GM03348 (cell line): ENCODE results near the gene EPDR1.

ENCODE experiments used
- DNase-seq: peaks from one replicate; pipeline ENCODE4 v3.0.0; 2012; ENCODE audit warnings: low spot score

EPDR1 gene

GRCh38 chr7:37981664-37982063, 61.2 kb downstream of the EPDR1 start:
- no peak for DNase-seq

GRCh38 chr7:37982423-37982822, 62.0 kb downstream of the EPDR1 start:
- DNase-seq, result no peak

DNA sequence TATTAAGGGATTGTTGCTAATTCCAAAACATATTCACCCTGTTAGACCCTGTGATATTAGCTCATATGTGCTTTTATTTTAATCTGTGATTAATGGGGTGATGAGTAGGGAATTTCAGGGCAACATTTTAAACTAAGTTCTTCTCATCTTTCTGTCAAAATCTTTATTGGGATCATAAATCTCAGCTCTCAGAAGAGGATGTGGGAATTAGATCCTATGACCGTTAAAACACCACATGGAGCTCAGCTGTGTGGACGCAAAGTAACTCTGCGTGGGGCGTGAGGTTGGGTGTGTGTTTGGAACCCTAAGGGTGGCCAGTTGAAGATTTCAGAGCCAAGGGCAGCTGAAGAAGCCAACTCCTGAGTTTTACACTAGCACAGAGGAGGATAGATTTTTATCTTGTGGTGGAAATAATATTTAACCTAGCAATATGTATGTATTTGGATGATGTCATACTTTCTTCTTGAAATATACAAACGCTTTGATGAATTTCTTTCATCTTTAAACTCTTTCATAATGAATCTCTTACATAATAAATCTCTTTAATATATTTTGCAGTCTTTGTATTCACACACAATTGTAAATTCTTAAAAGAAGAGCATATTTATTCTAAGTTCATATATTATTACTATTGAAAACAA, 64.4 kb downstream of the EPDR1 start:
- DNase-seq, result no peak

GRCh38 chr7:37986908-37987330, 66.5 kb downstream of the EPDR1 start:
- no peak for DNase-seq

DNA sequence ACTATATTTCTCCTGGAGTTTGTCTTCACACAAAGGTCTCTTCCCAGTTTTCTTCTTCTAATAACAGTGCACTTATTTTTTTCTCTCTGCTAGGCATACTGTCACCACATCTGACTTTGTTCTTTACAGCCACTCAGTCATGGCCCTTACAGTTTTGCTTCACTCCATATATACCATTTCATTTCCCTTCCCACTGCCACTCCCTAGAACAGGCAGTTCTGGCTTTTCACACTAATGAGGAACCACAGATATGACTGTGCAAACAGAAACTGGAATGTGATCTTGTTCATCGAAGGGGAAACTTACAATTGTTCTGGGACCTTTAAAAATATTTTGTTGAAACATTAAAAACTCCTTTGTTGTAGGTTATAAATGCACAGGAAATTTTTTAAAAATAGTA, 67.3 kb downstream of the EPDR1 start:
- DNase-seq, result no peak

- no peak for DNase-seq
Measured at GRCh38 chr7:37988721-37989650, 68.5 kb downstream of the EPDR1 start.

DNA sequence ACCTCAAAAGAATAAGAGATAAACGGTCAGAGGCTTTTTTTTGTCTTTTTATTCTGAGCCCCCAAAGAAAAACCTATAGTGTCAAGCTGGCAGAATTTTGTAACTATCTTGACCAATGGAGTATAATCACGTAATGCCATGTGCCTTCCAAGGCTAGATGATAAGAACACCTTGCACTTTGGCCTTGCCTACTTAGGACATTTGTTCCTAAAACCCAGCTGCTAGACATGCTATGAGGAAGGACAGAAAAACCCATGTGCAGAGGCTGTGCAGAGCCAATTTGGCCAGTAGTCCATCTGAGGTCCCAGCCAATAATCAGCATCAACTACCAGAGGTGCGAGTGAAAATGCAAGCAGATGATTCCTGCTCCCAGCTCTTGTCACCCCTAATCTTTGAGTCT, 69.9 kb downstream of the EPDR1 start:
- DNase-seq, result no peak

DNA sequence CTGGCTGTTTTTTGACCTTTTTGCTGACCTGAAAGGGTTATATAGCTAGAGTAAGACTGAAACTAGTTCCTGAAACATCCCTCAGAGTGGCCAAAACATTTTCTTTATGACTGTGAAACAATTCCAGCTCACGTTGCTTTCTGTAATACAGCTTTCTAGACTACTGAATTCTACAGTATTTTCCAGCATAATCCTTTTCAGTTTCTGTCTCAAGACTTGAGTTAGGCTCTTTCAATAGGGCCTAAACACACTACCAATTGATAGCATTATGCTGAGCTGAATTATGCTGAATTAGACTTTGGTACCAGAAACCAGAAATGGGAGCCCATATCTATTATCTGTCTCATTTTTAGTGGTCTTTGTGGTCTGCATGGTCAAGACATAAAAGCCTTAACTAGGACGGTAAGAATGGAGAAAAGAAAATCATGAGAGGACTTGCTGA, 72.6 kb downstream of the EPDR1 start:
- DNase-seq, result no peak

DNA sequence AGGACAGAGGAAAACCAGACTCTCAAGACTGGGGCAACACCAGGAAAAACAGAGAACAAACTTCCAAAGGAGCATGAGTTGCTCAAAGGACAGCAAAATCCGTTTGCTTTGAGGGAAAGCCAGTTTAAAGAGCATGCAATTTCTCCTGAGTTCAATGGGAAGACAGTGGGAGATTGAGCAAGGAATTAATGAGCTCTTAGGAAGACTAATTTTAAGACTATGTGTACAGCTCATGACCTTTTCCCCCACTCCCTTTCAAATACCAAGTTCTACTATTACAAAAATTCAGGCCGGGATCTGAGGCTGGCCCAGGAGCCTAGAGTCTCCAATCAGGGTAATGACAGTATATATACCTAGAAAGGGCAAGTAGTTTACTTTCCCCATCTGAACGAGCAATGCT, 79.2 kb downstream of the EPDR1 start:
- no peak for DNase-seq

GRCh38 chr7:38000272-38000671, 79.8 kb downstream of the EPDR1 start:
- DNase-seq, result no peak
